Neutrophil (primary cell): ENCODE results near the gene CNKSR3.

ENCODE experiments used
- H3K27ac ChIP-seq: fragments of 200-600 bp; sonication (generic); 2 replicates; pipeline ENCODE4 v1.5.1; 2016; ENCODE audit warnings: mild to moderate bottlenecking, moderate library complexity
- H3K27me3 ChIP-seq: fragments of 200-600 bp; sonication (generic); 2 replicates; pipeline ENCODE4 v1.6.0; 2016; ENCODE audit warnings: mild to moderate bottlenecking
- H3K36me3 ChIP-seq: fragments of 200-600 bp; sonication (generic); 2 replicates; pipeline ENCODE4 v1.5.1; 2017
- H3K4me1 ChIP-seq, 2 experiments: fragments of 200-600 bp in 1 of 2; sonication (generic) in 1 of 2; 1 replicate in 1 of 2; 2 replicates in 1 of 2; pipeline versions ENCODE4 v1.5.1 to v1.6.1; 2013 to 2016; ENCODE audit warnings: low read depth in 1 of 2, low read length in 1 of 2, mild to moderate bottlenecking in 1 of 2, moderate library complexity in 1 of 2; ENCODE audit not compliant: control insufficient read depth in 1 of 2, insufficient read depth in 1 of 2
- H3K4me3 ChIP-seq, 2 experiments: fragments of 200-600 bp in 1 of 2; sonication (generic) in 1 of 2; 1 replicate in 1 of 2; 2 replicates in 1 of 2; pipeline ENCODE4 v1.5.1; 2013 to 2016; ENCODE audit warnings: low read depth in 1 of 2, low read length in 1 of 2, mild to moderate bottlenecking in 1 of 2, moderate library complexity in 1 of 2
- H3K9me3 ChIP-seq: fragments of 200-600 bp; sonication (generic); 2 replicates; pipeline ENCODE4 v1.5.1; 2016
- CTCF ChIP-seq: fragments of 200-600 bp; sonication (generic); IDR thresholded peaks from 2 replicates; pipeline ENCODE4 v1.5.1; 2016; ENCODE audit warnings: antibody characterized with exemption

The CNKSR3 gene

GRCh38 chr6:154506108-154506507, 4.4 kb downstream of the CNKSR3 start:
- H3K27ac ChIP-seq = no peak overlapping the region
- no peaks in the 10 kb centered on the region for H3K9me3 ChIP-seq
- H3K27me3 ChIP-seq = peaks cover 44% of the 10 kb centered on the region
- H3K4me3 ChIP-seq = no peak overlapping the region
- peaks cover 16 to 22% of the 10 kb centered on the region in 2 experiments for H3K4me1 ChIP-seq
- TF ChIP-seq CTCF = no peak
- H3K36me3 ChIP-seq = no peaks in the 10 kb centered on the region

GRCh38 chr6:154504865-154505449, 5.5 kb downstream of the CNKSR3 start:
- Histone ChIP-seq H3K9me3 (no peaks in the 10 kb centered on the region), H3K27me3 (peaks cover 33% of the 10 kb centered on the region), H3K4me3 (no peak overlapping the region), H3K36me3 (no peaks in the 10 kb centered on the region), H3K27ac (no peak overlapping the region), H3K4me1 (peaks cover 11% of the 10 kb centered on the region in 2 experiments)
- TF ChIP-seq CTCF = no peak

- Histone ChIP-seq H3K4me1 (peaks cover 3% of the 10 kb centered on the region in 2 experiments), H3K27me3 (peaks cover 24% of the 10 kb centered on the region), H3K36me3 (no peaks in the 10 kb centered on the region), H3K4me3 (no peak overlapping the region), H3K9me3 (no peaks in the 10 kb centered on the region), H3K27ac (no peak overlapping the region)
- TF ChIP-seq CTCF = no peak
Observed at GRCh38 chr6:154504102-154504501, 6.4 kb downstream of the CNKSR3 start.

- no peak overlapping the region for H3K27ac ChIP-seq
- no peaks in the 10 kb centered on the region for H3K9me3 ChIP-seq
- H3K4me1 ChIP-seq = peaks cover 0 to 3% of the 10 kb centered on the region in 2 experiments
- no peak overlapping the region for H3K4me3 ChIP-seq
- H3K36me3 ChIP-seq = no peaks in the 10 kb centered on the region
- TF ChIP-seq CTCF = no peak
- H3K27me3 ChIP-seq = peaks cover 20% of the 10 kb centered on the region
Observed at GRCh38 chr6:154503658-154504057, 6.8 kb downstream of the CNKSR3 start.

- H3K4me1 ChIP-seq = no peaks in the 10 kb centered on the region
Observed at GRCh38 chr6:154502553-154502952, 7.9 kb downstream of the CNKSR3 start.

More at GRCh38 chr6:154502553-154502952, 7.9 kb downstream of the CNKSR3 start:
- TF ChIP-seq CTCF = no peak
- H3K4me3 ChIP-seq = no peak overlapping the region
- H3K9me3 ChIP-seq = no peaks in the 10 kb centered on the region
- no peaks in the 10 kb centered on the region for H3K36me3 ChIP-seq
- no peak overlapping the region for H3K27ac ChIP-seq
- peaks cover 9% of the 10 kb centered on the region for H3K27me3 ChIP-seq
